ENCODE measurements around the gene GRIN1. TPM values are rescaled to one million over a fixed set of nuclear protein-coding genes. Genes with fewer than 3 reads are reported as not detected.

The GRIN1 gene
- total RNA-seq, 2 experiments from 2014 or later = 0.06 to 0.15 TPM

GRCh38 chr9:137178939-137179630 is 40.1 kb downstream of the GRIN1 start:
- Histone ChIP-seq H3K9me3 (ENCODE audit: low read length) (no peaks in the 10 kb centered on the region), H3K4me3 (ENCODE audit: low read depth, low read length, poor library complexity, severe bottlenecking) (no peak overlapping the region), H3K4me2 (ENCODE audit: low read length) (no peak overlapping the region), H3K27ac (ENCODE audit: low read depth, low read length, poor library complexity, severe bottlenecking) (no peak overlapping the region), H3K9me2 (ENCODE audit: insufficient read depth, low read length) (no peaks in the 10 kb centered on the region), H3K36me3 (ENCODE audit: insufficient read depth, low read length) (peaks cover 54% of the 10 kb centered on the region), H4K20me1 (ENCODE audit: insufficient read depth, low read length) (no peaks in the 10 kb centered on the region; the same call in 1 of the 2 replicates), H3K79me2 (ENCODE audit: insufficient read depth, low read depth, low read length) (no peaks in the 10 kb centered on the region), H3K4me1 (ENCODE audit: insufficient read depth, low read length, poor library complexity, severe bottlenecking) (no peaks in the 10 kb centered on the region), H2AFZ (ENCODE audit: low read length) (no peak overlapping the region)
- no peak for DNase-seq (ENCODE audit: low spot score)
- intact Hi-C loops (cut with micrococcal nuclease; ENCODE audit: unreplicated experiment) = no loop called here
- ChIA-PET POLR2A (no interaction called here), CTCF (ENCODE audit: unreplicated experiment) (no interaction called here)
- TF ChIP-seq EZH2phosphoT487 (IDR thresholded peaks at IDR 0.05; ENCODE audit: borderline replicate concordance, low read depth, low read length) (no peak), CTCF (conservative IDR thresholded peaks at IDR 0.05; ENCODE audit: low read length) (no peak)
- BruUV-seq (replicated peaks) = no TSS peak

- Histone ChIP-seq H3K4me1 (ENCODE audit: insufficient read depth, low read length, poor library complexity, severe bottlenecking) (no peaks in the 10 kb centered on the region), H2AFZ (ENCODE audit: low read length) (no peak overlapping the region), H3K9me2 (ENCODE audit: insufficient read depth, low read length) (no peaks in the 10 kb centered on the region), H4K20me1 (ENCODE audit: insufficient read depth, low read length) (no peaks in the 10 kb centered on the region; the same call in 1 of the 2 replicates), H3K4me3 (ENCODE audit: low read depth, low read length, poor library complexity, severe bottlenecking) (no peak overlapping the region), H3K9me3 (ENCODE audit: low read length) (no peaks in the 10 kb centered on the region), H3K4me2 (ENCODE audit: low read length) (no peak overlapping the region), H3K27ac (ENCODE audit: low read depth, low read length, poor library complexity, severe bottlenecking) (no peak overlapping the region), H3K36me3 (ENCODE audit: insufficient read depth, low read length) (peaks cover 58% of the 10 kb centered on the region), H3K79me2 (ENCODE audit: insufficient read depth, low read depth, low read length) (no peaks in the 10 kb centered on the region)
- CTCF ChIA-PET (ENCODE audit: unreplicated experiment) = no interaction called here
- POLR2A ChIA-PET = no interaction called here
- no peak for TF ChIP-seq EZH2phosphoT487 (IDR thresholded peaks at IDR 0.05; ENCODE audit: borderline replicate concordance, low read depth, low read length)
- no peak for TF ChIP-seq CTCF (conservative IDR thresholded peaks at IDR 0.05; ENCODE audit: low read length)
- no peak for DNase-seq (ENCODE audit: low spot score)
- BruUV-seq (replicated peaks) = no TSS peak
- intact Hi-C loops (cut with micrococcal nuclease; ENCODE audit: unreplicated experiment) = no loop called here
These were observed 40.8 kb downstream of the GRIN1 start for GRCh38 chr9:137179761-137180160.

GRCh38 chr9:137180491-137180890 is 41.5 kb downstream of the GRIN1 start:
- H3K4me3 ChIP-seq (ENCODE audit: low read depth, low read length, poor library complexity, severe bottlenecking) = no peak overlapping the region
- intact Hi-C loops (cut with micrococcal nuclease; ENCODE audit: unreplicated experiment) = no loop called here
- H2AFZ ChIP-seq (ENCODE audit: low read length) = no peak overlapping the region
- no peaks in the 10 kb centered on the region for H3K79me2 ChIP-seq (ENCODE audit: insufficient read depth, low read depth, low read length)
- DNase-seq (ENCODE audit: low spot score) = no peak
- no TSS peak for BruUV-seq (replicated peaks)
- ChIA-PET CTCF (ENCODE audit: unreplicated experiment) (no interaction called here), POLR2A (no interaction called here)
- no peak overlapping the region for H3K27ac ChIP-seq (ENCODE audit: low read depth, low read length, poor library complexity, severe bottlenecking)
- no peaks in the 10 kb centered on the region for H3K4me1 ChIP-seq (ENCODE audit: insufficient read depth, low read length, poor library complexity, severe bottlenecking)
- H3K9me3 ChIP-seq (ENCODE audit: low read length) = no peaks in the 10 kb centered on the region
- H3K36me3 ChIP-seq (ENCODE audit: insufficient read depth, low read length) = peaks cover 62% of the 10 kb centered on the region
- no peak overlapping the region for H3K4me2 ChIP-seq (ENCODE audit: low read length)
- TF ChIP-seq EZH2phosphoT487 (IDR thresholded peaks at IDR 0.05; ENCODE audit: borderline replicate concordance, low read depth, low read length) (no peak), CTCF (conservative IDR thresholded peaks at IDR 0.05; ENCODE audit: low read length) (no peak)
- H3K9me2 ChIP-seq (ENCODE audit: insufficient read depth, low read length) = no peaks in the 10 kb centered on the region
- H4K20me1 ChIP-seq (ENCODE audit: insufficient read depth, low read length) = no peaks in the 10 kb centered on the region; the same call in 1 of the 2 replicates
